Mucosa of stomach (tissue), 1 donor: ENCODE measurements around the gene DOCK11.

Experiments used
- H3K27me3 ChIP-seq: one replicate; pipeline ENCODE4 v1.7.0; 2013; ENCODE audit warnings: mild to moderate bottlenecking, low read length; ENCODE audit not compliant: control insufficient read depth, insufficient read depth
- H3K36me3 ChIP-seq: one replicate; pipeline ENCODE4 v1.7.0; 2013; ENCODE audit warnings: low read length; ENCODE audit not compliant: control insufficient read depth, insufficient read depth
- H3K4me1 ChIP-seq: one replicate; pipeline ENCODE4 v1.7.0; 2013; ENCODE audit warnings: mild to moderate bottlenecking, low read length; ENCODE audit not compliant: control insufficient read depth, insufficient read depth
- H3K4me3 ChIP-seq: one replicate; pipeline ENCODE4 v1.7.0; 2013; ENCODE audit warnings: low read length
- H3K9ac ChIP-seq: one replicate; pipeline ENCODE4 v1.7.0; 2013; ENCODE audit warnings: mild to moderate bottlenecking, low read length, moderate library complexity
- H3K9me3 ChIP-seq: one replicate; pipeline ENCODE4 v1.7.0; 2013; ENCODE audit warnings: mild to moderate bottlenecking, low read length, moderate library complexity; ENCODE audit not compliant: control insufficient read depth
- donor health status: Pancreatic carcinoma.

Gene DOCK11

DNA sequence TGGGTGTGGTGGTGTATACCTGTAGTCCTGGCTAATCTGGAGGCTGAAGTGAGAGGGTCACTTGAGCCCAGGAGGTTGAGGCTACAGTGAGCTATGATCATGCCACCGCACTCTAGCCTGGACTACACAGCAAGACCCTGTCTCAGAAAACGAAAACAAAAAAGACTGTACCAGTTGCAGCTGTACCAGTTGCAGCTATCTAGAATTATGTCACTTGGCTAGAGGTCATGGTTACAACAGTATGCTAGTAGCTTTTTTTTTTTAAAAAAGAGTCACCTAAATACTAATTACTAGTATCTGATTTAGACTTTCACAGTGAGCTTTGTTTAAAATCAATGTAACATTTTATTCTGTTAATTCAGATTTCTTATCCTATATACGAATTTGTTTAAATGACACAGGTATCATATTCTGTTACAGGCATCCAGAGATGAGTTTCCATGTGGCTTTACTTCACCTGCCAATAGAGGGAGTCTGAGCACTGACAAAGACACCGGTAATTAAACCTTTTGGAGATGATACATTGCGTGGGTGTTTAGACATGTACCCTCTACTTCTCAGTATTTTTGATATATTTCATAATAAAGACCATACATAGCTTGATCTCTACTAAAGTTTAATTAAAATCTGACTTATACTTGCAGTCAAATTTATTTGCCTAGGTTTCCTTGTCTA lies 131.6 kb downstream of the DOCK11 start:
- H3K27me3 ChIP-seq, result no peaks in the 10 kb centered on the region
- no peak overlapping the region for H3K4me3 ChIP-seq
- H3K9me3 ChIP-seq, result no peaks in the 10 kb centered on the region
- no peak overlapping the region for H3K9ac ChIP-seq
- H3K4me1 ChIP-seq, result no peaks in the 10 kb centered on the region
- no peaks in the 10 kb centered on the region for H3K36me3 ChIP-seq

DNA sequence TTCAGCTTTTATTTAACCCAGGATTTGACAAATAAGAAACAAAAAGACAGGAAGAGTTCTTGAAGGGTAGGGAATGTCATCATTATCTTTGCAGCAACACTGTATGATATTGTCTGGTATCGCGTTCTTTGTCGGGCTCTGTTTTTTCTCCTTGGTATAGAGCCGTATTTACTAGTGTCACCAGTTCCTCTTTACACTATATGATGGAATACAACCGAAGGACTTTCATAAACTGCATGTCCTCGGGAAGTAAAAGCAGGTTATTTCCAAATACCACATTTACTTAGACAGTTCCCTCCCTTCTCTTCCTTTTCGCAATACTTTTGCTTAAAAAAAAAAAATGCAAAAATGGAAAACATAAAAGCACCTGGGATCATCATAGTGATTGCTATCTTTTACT lies 135.2 kb downstream of the DOCK11 start:
- H3K4me1 ChIP-seq, result no peaks in the 10 kb centered on the region
- no peak overlapping the region for H3K4me3 ChIP-seq
- no peaks in the 10 kb centered on the region for H3K27me3 ChIP-seq
- H3K9me3 ChIP-seq, result no peaks in the 10 kb centered on the region
- H3K36me3 ChIP-seq, result no peaks in the 10 kb centered on the region
- no peak overlapping the region for H3K9ac ChIP-seq

DNA sequence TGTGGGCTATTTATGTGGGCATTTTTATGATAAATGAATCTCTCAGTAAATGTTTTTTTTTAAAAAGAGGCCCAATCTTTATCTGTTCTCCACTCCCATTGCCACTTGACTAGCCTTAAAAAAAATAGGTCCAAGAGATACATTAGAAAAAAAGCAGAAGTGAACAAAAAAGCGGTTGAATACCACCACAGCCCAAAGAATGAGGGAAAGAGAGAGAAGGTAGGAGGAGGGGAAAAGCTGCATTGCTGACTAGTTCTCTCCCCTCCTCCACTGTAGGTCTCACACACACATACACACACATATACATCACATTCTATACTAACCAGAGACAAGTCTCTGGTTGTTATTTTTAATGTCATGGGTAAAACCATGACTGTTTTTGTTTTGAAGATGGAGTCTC lies 136.0 kb downstream of the DOCK11 start:
- Histone ChIP-seq H3K27me3 (no peaks in the 10 kb centered on the region), H3K36me3 (no peaks in the 10 kb centered on the region), H3K9ac (no peak overlapping the region)

DNA sequence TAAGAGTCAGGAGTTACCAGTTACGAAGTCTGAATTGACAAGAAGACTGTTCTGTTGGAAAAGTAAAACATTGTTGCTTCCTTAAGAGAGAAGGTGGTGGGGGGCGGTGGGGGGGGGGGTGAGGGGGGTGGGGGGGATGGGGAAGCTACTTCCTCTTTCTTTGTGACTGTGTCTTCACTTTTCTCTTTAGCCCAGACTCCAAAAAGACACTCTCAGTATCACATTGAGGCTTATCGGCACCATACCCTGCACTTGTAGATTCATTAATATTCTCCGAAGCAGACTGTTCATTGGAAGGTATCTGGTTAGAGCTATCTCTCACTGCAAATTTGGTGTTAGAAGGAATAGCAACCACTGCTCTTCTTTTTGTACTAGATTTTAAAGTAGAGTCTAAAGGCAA lies 137.2 kb downstream of the DOCK11 start:
- Histone ChIP-seq H3K4me1 (no peaks in the 10 kb centered on the region), H3K9ac (no peak overlapping the region), H3K9me3 (no peaks in the 10 kb centered on the region), H3K27me3 (no peaks in the 10 kb centered on the region), H3K4me3 (no peak overlapping the region), H3K36me3 (no peaks in the 10 kb centered on the region)

More for the DNA sequence above, 136.0 kb downstream of the DOCK11 start:
- Histone ChIP-seq H3K4me1 (no peaks in the 10 kb centered on the region), H3K4me3 (no peak overlapping the region), H3K9me3 (no peaks in the 10 kb centered on the region)

DNA sequence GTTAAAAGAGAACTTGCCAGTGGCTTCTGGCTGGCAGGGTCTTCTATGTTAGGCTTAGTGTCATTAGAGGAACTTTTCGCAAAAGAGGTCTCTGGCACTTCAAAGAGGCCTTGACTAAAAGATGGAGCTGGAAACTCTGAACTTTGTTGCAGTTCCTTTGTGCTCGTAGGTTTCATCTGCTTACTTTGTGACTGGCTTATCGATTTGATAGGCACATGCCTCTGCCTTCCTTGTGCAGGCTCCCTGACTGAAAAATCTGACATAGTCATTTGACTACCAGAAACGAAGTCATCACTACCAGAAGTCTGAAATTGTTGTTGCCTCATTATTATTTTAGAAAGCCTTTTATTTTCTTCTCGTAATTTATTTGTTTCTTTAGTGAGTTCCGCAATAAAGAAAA lies 137.9 kb downstream of the DOCK11 start:
- no peak overlapping the region for H3K9ac ChIP-seq
- H3K27me3 ChIP-seq, result no peaks in the 10 kb centered on the region
- H3K36me3 ChIP-seq, result no peaks in the 10 kb centered on the region
- no peaks in the 10 kb centered on the region for H3K4me1 ChIP-seq
- H3K4me3 ChIP-seq, result no peak overlapping the region
- no peaks in the 10 kb centered on the region for H3K9me3 ChIP-seq

DNA sequence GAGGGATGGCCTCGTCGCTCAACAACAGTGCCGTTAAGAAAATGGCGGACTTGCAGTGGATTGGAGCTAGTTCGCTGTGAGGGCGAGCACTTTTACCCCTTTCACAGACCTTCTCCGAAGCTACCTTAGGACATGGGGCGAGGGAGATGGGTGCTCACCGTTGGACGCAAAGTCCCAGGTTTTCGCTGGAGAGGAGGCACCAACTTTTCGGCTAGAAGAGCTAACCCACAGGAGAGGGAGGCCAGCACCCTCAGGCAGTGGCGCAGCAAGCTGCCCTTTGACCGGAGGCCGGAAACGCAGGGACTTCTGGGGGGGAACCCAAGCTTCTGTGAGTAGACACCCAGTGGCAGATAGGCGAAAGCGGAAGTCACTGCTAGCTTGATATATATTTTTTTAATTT lies 138.7 kb downstream of the DOCK11 start:
- Histone ChIP-seq H3K36me3 (no peaks in the 10 kb centered on the region), H3K4me3 (no peak overlapping the region), H3K9ac (no peak overlapping the region), H3K4me1 (no peaks in the 10 kb centered on the region), H3K9me3 (no peaks in the 10 kb centered on the region), H3K27me3 (no peaks in the 10 kb centered on the region)

DNA sequence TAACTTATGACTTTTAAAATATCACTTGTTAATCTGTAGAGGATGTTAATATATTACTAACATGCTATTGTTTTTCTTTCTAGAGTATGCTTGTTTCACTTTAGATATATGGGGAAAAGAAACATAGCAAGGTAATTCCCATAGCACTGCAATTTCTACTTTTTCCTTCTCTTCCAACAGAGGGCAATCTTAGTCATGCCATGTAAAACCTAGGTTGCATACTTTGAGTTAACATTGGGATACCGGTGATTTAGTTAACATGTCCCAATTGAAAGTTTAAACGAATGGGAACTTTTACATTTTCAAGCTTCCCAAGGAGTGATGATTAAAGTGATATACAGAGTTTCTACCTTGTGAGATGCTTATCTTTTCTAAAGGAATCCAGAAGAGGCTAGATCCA lies 142.4 kb downstream of the DOCK11 start:
- Histone ChIP-seq H3K27me3 (no peaks in the 10 kb centered on the region), H3K36me3 (no peaks in the 10 kb centered on the region), H3K4me1 (no peaks in the 10 kb centered on the region), H3K9ac (no peak overlapping the region), H3K4me3 (no peak overlapping the region), H3K9me3 (no peaks in the 10 kb centered on the region)

DNA sequence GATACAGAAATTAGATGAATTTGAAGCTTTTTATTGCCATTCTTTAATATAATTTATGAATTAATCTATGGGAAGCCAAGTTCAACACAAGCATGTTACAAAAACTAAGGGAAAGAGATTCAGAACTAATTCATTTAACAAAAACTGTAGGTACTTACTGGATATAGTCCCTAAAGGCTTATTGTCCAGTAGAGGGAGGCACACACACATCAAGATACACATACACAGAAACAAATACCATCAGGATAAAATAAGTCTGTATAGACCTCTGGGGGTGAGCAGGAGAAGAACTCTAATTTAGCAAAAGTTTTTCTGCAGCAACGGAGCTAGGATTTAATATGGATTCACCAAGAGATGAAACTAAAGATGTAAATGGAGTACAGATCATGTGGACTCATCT lies 148.8 kb downstream of the DOCK11 start:
- Histone ChIP-seq H3K9ac (no peak overlapping the region), H3K9me3 (no peaks in the 10 kb centered on the region)

DNA sequence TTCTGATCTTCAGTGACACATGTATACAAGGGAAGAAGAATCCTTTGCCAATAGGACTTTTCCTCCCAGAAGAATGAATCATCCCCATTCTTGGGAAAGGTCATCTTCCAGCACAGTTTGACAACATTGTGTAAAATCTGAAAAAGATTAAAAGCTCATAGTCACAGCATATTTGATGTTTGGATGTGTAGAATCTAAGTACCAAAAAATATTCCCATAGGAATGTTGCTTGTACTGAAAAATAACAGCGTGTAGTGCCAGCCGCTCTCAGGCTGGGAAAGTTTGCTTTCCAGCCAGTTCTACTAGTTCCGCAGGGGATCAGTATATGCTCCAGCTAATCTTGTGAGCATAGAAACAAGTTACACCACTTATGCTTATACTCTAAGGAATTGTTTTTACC lies 157.1 kb downstream of the DOCK11 start:
- Histone ChIP-seq H3K4me1 (peaks cover 4% of the 10 kb centered on the region), H3K27me3 (no peaks in the 10 kb centered on the region), H3K9ac (no peak overlapping the region), H3K4me3 (no peak overlapping the region), H3K36me3 (no peaks in the 10 kb centered on the region), H3K9me3 (no peaks in the 10 kb centered on the region)

More for the DNA sequence above, 148.8 kb downstream of the DOCK11 start:
- Histone ChIP-seq H3K4me1 (no peaks in the 10 kb centered on the region), H3K27me3 (no peaks in the 10 kb centered on the region), H3K36me3 (no peaks in the 10 kb centered on the region), H3K4me3 (no peak overlapping the region)

DNA sequence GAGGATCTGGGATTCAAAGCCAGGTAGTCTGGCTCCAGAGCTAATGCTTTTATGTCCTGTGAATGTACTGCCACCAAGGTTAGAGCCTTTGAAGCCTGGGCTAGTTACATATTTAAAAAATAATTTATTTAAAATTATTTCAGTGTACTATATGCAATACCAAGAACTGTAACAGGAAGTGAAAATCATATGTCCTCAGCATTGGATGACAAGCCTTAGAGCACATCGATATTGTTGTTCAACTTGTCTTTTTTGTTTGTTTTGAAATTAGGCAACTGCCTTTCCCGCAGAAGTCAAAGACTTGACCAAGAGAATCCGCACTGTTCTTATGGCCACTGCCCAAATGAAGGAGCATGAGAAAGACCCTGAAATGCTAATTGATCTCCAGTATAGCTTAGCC lies 158.7 kb downstream of the DOCK11 start:
- Histone ChIP-seq H3K4me3 (no peak overlapping the region), H3K9me3 (no peaks in the 10 kb centered on the region), H3K36me3 (no peaks in the 10 kb centered on the region), H3K4me1 (peaks cover 4% of the 10 kb centered on the region), H3K27me3 (no peaks in the 10 kb centered on the region), H3K9ac (no peak overlapping the region)

DNA sequence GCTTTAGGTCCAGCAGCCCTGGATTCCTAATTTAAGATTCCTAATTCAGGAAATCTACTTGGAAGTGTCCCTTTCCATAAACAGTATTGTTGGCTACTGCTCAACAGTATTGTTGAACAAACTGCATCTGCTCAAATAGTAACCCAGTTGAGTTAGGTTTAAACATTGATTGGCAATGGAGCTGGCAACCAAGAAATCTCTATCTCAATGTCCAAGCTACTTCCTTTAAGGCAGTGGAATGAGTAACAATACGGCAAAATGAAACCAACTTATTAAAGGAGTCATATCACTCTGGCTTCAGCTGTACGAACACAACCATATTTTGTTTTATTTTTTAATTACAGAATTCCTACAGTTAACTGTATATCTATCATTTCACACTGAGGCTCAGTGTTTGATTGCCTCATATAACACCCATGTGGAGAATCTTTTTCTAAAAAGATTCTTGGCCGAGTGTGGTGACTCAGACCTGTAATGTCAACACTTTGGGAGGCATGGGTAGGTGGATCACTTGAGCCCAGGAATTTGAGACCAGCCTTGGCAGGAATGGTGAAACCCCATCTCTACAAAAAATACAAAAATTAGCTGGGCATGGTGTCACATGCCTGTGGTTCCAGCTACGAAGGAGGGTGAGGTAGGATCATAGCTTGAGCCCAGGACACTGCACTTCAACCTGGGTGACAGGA lies 160.1 kb downstream of the DOCK11 start:
- Histone ChIP-seq H3K4me3 (no peak overlapping the region), H3K36me3 (no peaks in the 10 kb centered on the region), H3K27me3 (no peaks in the 10 kb centered on the region), H3K9me3 (no peaks in the 10 kb centered on the region), H3K9ac (no peak overlapping the region), H3K4me1 (peaks cover 4% of the 10 kb centered on the region)

DNA sequence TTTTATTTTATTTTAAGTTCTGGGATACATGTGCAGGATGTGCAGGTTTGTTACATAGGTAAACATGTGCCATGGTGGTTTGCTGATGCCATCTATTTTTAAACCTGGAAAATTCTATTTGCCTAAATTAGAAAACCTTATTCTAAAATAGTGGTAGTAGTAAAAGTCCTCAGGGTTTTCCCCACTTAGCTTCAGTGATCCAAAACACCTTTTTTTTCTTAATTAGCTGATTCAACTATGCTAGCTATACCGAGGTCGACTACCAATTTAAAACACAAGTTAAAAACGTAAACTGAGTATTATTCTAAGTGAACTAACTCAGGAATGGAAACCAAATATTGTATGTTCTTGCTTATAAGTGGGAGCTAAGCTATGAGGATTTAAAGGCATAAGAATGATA lies 161.8 kb downstream of the DOCK11 start:
- Histone ChIP-seq H3K9ac (no peak overlapping the region), H3K4me3 (no peak overlapping the region), H3K4me1 (peaks cover 4% of the 10 kb centered on the region), H3K36me3 (no peaks in the 10 kb centered on the region), H3K9me3 (no peaks in the 10 kb centered on the region), H3K27me3 (no peaks in the 10 kb centered on the region)
